Measurements from ENCODE around the gene EPM2A.
"Not testable (repeated sequence)": the region's sequence is repeated elsewhere in the genome, so short reads cannot be mapped to it uniquely, and the experiment has no call there.

Gene EPM2A

DNA sequence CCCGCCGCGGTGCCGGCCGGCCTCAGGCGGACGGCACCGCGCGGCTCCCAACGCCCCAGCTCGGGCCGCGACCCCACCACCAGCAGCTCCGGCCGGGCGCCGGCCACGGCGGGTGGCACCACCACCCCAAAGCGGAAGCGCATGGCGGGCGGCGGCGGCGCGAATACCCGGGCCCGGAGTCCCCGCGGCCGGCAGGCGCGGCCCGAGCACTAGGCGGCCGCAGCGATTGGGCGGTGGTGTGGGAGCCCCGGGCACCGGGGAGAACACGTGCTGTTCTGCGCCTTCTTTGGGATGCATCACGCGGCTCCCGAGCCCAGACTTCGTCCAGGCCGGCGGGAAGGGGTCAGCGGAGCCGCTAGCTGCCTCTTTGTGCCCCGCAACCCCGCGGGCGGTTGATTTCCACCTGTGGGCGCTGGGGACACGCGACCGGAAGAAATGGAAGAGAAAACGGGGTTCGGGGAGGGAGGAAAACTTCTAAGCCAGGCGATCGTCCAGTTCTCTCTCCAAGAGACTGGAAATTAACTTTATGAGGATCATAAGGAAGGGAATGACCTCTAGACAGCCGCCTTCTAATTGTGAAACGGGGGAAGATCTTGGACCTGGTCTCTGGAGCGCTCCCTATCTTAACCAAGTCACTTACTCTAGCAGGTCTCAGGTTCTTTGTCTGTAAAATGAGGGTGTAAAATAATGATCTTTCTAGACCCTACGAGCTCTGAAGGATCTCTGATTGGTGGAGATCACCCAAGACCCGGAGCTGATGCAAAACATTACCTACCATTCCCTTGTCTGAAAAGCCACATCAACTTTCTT is at the start of gene EPM2A:
TSS of gene EPM2A (minus strand) at position 165 of the 810 bp plus-strand sequence. CDS start at position 143, 22 bp downstream.
- DNase-seq = peak; percentile 63

DNA sequence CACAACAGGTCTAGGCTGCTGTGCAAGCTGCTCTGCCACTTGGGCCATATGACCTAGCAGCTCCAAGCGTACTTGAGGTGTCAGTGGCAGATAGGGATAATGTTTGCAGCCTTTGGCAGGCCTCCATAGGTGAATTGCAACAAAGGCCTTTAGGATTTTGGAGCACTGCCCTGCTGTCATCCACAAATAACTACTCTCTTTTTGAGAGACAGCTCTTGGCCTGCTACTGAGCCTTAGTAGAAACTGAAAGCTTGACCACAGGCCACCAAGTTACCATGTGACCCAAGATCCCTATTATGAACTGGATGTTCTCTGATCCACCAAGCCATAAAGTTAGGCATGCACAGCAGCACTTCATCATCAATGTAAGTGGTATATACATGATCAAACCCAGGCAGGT is 49.4 kb upstream of the EPM2A start:
- DNase-seq = no peak

DNA sequence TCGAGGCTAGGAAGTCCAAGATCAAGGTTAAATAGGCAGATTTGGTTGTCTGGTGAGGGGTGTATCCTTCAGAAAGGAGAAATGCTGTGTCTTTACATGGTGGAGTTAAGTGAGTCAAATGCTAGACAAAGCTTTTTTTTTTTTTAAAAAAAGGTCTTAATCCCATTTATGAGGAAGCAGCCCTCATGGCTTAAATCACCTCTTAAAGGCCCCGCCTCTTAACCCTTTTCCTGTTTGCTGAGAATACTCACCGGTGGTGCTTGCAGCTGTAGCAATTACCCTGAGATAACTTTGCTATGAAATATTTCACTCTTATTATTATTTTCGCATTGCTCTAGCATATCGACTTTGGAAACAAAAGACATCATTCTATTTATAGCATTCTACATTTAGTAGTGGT is 48.5 kb upstream of the EPM2A start:
- DNase-seq = no peak

DNA sequence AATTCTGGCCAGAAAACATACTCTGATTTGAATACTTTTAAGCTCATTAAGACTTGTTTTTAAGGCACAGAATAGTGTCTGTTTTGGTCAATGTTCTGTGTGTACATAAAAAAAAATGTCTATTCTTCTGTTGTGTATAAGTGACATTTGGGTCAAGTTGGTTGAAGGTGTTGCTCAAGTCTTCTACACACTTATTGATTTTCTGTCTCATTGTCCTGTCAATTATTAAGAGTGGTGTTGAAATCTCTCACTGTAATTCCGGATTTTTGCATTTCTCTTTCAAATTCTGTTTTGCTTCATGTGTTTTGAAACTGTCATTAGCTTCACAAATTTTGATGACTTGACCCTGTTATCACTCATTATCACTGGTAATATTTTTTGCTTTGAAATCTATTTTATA is 37.5 kb upstream of the EPM2A start:
- DNase-seq = no peak

DNA sequence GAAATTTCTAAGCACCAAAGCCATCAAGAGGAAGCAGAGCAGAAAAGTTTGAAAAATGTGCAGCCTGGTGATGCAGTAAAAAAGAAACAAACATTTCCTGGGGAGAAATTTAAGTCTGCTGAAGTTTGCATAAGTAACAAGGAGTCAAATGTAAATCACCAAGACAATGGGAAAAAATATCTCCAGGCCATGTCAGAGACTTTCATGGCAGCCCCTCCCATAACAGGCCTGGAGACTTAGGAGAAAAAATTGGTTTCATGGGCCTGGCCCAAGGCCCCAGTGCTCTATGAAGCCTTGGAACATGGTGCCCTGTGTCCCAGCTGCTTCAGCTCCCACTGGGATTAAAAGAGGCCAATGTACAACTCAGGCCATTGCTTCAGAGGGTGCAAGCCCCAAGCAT is 30.1 kb upstream of the EPM2A start:
- no peak for DNase-seq

DNA sequence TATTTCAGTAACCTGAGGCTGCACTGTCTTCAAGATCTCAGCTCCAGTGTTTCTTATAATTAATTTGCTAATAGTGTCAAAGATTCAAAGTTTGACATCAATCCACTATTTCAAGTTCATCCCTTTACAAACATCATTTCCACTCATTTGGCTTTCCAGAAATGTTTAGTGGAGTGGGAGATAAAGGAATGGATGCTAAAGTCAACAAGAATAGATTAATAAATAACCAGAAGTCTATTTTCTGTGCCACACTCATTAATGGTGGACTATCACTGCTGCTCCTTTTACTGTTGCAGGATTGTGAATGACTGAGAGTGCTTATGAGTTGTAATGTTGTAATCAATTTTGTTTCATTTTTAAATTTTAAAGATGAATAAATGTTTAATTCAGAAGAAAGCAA is 28.4 kb upstream of the EPM2A start:
- no peak for DNase-seq

DNA sequence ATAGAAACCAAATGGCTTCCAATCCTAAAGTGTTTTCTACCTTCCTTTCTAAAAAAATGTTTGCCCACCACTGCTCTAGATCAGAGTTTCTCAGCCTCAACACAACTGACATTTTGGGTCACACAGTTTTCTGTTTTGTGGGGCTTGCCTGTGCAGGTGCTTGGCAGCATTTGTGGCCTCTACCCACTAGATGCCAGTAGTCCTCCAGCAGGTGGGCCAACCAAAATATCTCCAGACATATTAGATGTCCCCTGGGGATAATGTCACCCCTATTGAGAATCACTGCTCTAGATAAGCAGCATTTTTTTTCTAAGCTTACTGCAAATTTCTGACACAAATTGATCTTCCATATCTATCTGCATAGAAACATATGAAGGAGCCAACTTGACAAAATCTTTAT is 26.3 kb upstream of the EPM2A start:
- no peak for DNase-seq

DNA sequence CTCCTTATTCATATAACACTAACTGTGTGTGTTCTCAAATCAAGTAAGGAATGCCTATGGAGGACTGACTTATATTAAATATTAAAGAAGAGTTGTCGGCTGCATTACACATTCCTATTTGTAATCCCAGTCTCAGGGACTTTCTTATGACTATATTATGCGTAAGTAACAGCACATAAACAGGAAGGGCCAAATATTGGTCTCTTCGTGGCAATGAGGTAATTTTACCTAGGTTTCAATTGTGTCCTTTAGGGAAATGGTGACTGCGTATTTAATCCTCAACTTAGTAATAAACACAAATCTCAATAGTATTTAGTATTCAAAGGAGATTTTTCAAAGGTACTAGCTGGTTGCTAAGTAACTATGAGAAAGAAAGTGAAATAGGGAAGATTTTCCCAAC is 22.8 kb upstream of the EPM2A start:
- no peak for DNase-seq

DNA sequence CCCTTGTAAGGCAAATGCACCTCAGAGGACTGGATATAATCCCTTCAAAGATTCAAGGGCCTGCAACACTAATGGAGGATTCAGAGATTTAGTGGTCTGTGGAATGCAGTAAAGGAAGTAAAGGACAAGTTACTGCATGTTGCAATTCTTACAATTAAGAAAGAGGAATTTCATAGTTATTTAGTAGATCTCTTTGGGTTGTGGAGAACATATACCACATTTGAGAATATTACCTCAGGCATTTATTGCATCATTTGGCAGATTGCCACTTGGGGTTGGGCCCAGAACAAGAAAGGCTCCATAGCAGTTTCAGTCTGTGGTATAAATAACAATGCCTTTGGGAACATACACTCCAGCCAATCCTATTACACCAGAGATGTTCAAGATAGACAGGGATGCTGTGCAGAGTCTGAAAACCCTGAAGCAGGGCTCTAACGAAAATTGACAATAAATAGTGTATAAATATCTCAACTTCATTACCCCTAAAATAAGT is 20.9 kb upstream of the EPM2A start:
- no peak for DNase-seq

DNA sequence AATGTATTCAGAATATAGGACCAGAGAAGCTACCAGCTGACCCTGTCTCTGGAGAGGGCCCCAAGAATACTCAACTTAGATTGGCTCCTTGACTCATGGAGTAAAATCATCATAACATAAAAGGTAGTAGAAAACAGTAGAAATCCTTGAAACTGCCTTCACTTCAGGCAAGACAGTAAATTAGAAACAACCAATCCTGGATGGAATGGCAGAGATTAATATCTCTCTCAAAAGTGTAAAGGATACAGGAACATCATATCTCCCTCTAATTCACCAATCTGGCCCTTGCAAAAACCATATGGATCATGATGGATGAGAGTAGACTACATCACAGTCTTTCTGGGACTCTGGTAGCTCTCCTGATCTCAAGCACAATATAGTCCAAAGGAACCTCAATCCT is 20.4 kb upstream of the EPM2A start:
- no peak for DNase-seq

DNA sequence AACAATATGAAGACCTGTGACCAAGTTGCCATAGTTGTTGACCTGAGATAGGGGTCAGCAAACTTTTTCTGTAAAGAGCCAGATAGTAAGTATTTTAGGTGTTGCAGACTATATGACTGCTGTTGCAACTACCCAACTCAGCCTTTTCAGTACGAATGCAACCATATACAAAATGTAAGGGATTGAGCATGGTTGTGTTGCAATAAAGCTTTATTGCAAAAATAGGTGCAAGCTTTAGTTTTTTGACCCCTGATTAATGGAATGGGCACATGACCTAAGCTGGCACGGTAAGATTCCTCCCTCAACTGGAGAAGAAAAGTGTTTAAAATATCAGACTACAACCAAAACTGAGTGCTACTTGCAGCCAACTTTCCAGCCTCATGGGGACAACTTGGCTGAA is 17.3 kb upstream of the EPM2A start:
- DNase-seq = no peak

DNA sequence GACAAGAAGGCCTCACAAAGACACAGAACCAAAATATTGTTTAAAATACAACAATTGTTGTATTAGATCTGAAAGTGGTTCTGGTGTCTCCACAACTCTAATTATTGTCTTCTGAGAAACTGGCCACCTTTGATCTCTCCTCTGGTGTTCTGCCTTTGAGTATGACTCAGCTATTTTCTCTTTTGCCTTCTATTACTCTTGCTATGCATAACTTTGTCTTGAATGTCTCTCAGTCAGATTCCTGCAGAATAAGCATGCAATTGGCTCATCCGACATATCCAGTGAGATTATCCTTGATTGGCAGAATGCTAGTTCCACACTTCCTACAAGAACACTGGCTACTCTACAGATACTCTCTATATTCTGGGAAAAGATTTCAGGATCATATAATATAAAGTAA is 14.3 kb upstream of the EPM2A start:
- DNase-seq = no peak

DNA sequence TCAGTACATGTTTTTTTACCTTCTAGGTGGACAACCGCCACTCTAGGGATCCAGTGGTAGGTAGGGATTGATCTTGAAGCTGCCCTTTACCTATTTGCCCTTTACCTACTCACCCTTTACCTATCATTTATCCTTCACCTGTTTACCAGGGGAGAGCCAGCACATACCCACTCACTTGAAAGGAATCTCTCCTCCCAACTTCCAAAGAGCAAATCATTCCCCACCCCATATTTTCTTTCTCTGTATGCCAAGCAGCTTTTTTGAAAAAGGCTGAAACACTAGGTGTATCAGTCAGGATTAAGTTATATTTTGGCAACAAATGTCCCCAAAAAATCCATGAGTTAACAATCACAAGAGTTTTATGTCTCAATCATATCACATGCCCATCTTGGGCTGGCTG is 10.5 kb upstream of the EPM2A start:
- DNase-seq = no peak

DNA sequence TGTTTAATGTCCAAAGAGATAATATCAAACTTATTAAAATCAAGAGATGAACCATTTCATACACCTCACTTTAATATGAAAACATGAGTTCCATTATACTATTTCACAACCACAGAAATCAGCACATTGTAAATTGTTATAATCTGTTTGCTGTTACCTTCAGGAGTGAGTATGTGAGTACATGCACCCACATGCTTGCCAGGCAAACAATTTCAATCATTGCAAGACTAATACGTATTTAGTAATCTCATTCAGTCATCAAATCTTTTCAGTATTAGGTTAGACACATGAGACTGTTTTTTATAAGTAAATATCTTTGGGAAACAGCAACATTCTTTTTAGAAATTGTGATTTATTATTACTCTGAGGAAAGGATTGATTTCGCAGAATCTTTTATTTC is 9.3 kb upstream of the EPM2A start:
- no peak for DNase-seq

DNA sequence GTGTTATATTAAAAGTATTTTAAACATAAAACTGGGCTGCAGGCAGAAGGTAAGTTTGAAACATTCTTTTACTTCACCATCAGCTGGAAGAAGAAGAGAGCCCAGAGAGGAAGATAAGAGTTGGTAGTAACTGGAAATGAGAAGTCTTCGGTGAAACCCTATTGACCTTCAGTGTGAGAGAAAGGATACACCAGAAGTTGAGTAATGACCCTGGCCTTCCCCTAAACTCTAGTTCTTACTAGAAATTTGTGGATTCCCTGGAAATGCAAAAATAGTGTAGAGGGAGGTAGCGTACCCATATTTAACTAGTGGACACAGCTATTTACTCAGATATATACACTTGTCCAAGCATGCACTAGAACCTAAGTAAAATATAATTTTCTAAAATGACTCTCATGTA is 8.0 kb upstream of the EPM2A start:
- no peak for DNase-seq

DNA sequence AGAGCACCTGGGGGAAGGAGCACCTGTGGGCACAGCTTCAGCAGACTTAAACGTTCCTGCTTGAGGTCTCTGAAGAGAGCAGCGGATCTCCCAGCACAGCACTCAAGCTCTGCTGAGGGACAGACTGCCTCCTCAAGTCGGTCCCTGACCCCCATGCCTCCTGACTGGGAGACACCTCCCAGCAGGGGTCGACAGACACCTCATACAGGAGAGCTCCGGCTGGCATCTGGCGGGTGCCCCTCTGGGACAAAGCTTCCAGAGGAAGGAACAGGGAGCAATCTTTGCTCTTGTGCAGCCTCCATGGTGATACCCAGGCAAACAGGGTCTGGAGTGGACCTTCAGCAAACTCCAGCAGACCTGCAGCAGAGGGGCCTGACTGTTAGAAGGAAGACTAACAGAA is 7.2 kb upstream of the EPM2A start:
- DNase-seq = not testable (repeated sequence)

DNA sequence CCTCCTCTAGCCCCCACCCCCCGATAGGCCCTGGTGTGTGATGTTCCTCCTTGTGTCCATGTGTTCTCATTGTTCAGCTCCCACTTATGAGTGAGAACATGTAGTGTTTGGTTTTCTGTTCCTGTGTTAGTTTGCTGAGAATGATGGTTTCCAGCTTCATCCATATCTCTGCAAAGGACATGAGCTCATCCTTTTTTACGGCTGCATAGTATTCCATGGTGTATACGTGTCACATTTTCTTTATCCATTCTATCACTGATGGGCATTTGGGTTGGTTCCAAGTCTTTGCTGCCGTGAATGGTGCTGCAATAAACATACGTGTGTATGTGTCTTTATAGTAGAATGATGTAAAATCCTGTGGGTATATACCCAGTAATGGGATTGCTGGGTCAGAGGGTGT is 4.4 kb upstream of the EPM2A start:
- not testable (repeated sequence) for DNase-seq

DNA sequence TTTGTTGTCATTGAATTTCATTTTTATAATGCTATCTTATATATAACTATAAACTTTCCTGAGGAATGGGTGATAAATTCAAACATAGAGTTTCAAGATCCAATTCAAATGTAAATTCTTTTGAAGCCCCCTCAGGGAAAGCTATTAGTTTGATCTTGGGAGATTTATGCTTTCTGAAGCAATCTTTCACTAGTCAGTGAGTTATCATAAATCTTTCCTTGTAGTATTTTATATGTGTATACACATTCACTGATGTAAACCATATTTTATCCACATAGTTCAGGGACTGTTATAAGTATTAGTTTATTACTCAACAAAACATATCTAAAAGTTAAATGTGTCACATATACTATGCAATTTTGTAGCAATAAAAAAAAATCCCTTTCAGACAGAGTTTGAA is 2.9 kb upstream of the EPM2A start:
- DNase-seq = no peak

DNA sequence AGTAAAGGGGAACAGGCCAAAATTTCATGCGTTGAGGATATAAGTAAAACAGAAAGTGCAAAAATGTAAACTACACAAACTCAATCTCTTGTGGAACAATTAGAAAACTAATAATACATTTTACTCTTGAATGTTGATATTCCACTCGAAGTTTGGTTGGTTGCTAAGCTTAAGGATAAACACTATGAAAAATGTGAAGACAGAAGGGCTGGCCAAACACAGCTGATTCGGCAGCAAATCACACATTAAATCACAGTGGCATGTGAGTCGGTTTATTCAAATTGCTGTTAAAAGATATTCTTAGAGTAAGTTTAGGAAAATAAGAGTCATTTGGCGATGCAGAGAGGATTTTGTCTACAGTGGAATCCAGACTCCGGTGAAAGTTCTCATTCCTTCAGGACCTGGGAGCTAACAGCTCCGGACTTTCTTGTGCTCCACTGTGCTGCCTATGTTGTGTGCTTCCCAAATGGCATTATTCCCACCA is 1.4 kb upstream of the EPM2A start:
- no peak for DNase-seq

DNA sequence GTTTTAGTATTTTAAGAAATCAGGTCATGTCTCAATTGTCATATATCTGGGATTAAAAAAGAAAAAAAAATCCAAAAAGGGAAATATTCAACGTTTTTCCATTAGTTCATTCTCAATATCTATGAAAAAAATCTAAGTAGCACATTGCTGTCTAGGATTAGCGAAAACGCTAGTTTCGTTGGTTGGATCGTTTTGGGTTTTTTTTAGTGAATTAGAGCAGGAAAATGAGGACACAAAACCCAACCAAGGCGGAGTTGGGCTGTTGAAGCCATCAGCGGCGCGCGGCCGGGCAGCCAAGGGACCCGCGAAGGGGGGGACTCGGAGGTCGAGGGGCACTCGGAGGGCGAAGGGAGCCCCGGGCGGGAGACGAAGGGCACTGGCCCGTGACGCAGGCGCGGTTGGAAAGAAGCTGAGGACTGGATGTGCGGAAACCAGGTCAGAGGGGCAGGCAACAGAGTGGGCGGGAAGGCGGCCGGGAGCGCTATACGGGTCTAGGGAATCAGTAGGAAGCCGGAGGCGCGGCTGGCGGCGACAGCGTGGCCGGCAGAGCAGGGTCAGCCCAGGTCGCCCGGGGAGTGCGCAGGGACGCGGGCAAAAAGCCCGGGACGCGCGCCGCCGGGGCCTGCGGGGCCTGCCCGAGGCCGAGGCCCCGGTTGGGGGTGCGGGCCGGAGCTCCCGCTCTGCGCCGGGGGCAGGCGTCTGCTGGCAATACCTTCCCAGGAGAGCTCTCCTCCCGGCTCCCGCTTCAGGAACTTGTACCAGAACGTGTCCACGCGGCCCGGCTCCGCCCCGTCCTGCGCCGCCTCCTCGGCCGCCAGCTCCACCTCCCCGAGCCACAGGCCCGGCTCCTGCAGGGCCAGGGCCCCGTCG is 599 bp downstream of the EPM2A start:
- peak; percentile 88 for DNase-seq

DNA sequence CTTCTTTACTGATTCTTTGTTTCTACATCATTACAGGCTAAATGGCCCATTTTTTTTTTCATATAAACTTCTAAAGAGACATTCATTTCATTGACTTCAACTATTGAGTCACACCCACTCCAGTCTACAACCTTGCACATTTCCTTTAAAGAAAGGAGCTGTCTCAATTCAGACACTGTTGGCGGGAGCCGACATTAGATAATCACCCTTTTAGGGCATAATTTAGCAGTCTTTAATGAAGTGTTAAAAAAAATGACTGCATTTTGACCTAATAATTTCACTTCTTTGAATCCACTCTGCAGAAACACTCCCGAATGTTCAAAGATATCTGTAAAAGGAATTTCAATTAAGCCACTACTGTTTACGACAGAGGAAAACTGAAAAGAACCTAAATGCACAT is 1.5 kb downstream of the EPM2A start:
- peak; percentile 78 for DNase-seq

DNA sequence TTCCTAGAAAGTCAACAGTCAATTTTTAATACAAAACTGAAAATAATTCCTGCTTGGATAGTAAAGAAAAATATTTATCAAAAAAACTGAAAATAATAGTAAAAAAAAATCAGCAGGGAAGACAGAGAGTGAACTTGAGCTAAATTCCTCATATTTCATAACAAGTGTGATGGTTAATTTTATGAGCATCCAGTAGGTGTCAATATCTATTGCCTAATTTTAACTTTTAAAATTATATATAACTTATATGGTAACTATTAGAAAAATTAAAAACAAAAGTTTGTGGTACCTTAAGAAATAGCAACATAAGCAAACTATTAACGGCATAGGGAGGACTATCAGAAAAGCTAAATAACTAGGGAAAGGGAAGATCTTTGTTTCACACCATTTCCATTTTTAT is 2.1 kb downstream of the EPM2A start:
- DNase-seq = no peak

DNA sequence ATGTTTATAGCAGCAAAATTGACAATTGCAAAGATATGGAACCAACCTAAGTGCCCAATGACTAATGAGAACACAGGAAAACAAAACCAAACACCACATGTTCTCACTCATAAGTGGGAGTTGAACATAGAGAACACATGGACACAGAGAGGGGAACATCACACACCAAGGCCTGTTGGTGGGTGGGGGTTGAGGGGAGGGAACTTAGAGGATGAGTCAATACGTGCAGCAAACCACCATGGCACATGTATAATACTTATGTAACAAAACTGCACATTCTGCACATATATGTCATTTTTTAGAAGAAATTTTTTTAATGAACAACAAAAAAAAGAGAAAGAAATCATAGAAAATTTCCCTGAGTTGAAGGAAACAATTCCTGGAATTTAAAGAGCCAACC is 3.9 kb downstream of the EPM2A start:
- DNase-seq = no peak

DNA sequence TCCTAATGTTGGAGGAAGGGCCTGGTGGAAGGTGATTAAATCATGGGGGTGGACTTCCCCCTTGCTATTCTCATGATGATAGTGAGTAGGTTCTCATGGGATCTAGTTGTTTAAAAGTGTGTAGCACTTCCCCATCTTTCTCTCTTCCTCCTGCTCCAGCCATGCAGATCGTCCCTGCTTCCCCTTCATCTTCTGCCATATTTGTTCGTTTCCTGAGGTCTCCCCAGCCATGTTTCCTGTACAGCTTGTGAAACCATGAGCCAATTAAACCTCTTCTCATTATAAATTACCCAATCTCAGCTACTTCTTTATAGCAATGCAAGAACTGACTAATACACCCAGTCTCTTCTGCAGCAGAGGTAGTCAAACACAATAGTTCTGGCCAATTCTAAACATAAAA is 5.4 kb downstream of the EPM2A start:
- no peak for DNase-seq

Measured in NCI-H1092 treated with DMSO at 0.1 percent for 48 hours (cell line).